GM12878 (cell line): ENCODE results near the gene LAMA2. TPM values are rescaled to one million over a fixed set of nuclear protein-coding genes. Genes with fewer than 3 reads are reported as not detected.

Experiments
- ATAC-seq: fragments of 200-7000 bp; cut with Tn5 transposase; 3 replicates; pipeline ENCODE4 v1.9.1; 2020; ENCODE audit warnings: mild to moderate bottlenecking, moderate library complexity
- BruUV-seq: library from RNA; stranded (reverse); fragments of 400-500 nt; replicated peaks from 2 replicates; lab custom pipeline; 2021; lab: Mats Ljungman, UMichigan
- CTCF ChIA-PET: fragments of 300-600 bp; sonication (Branson Sonifier 250); formaldehyde crosslinking; extraction: SDS; loops from one replicate; lab custom pipeline; 2021; ENCODE audit warnings: inconsistent platforms; lab: Yijun Ruan, JAX
- POLR2A ChIA-PET: fragments of 350-600 bp; formaldehyde crosslinking; extraction: SDS; loops from one replicate; lab custom pipeline; 2021; ENCODE audit warnings: inconsistent platforms; lab: Charles Lee
- RAD21 ChIA-PET: fragments of 300-600 bp; sonication (Branson Sonifier 250); formaldehyde crosslinking; loops from one replicate; lab custom pipeline; 2023; ENCODE audit warnings: antibody characterized with exemption; ENCODE audit not compliant: unreplicated experiment; lab: Charles Lee
- SMC1A ChIA-PET: fragments of 300-600 bp; sonication (Branson Sonifier 250); formaldehyde crosslinking; loops from one replicate; lab custom pipeline; 2023; ENCODE audit not compliant: unreplicated experiment, uncharacterized antibody; lab: Charles Lee
- DNase-seq: peaks from one replicate; pipeline ENCODE4 v3.0.0-alpha.2; 2011; ENCODE audit warnings: low read depth, low spot score
- FAIRE-seq: peaks from 3 replicates; lab custom pipeline; 2011; peaks lifted over from hg19 to GRCh38; lab: Jason Lieb, UNC
- H2AFZ ChIP-seq: 2 replicates; pipeline ENCODE4 v1.6.0; 2011; ENCODE audit warnings: low read depth, low read length, control low read depth; ENCODE audit not compliant: control insufficient read depth
- H3K27ac ChIP-seq: 2 replicates; pipeline ENCODE4 v1.5.1; 2011; ENCODE audit warnings: control low read depth; ENCODE audit not compliant: control insufficient read depth, insufficient read depth
- H3K27me3 ChIP-seq, 2 experiments: replicated peaks in 1 of 2; 2 replicates each; pipeline versions ENCODE4 v1.6.0 to v1.6.1; 2011; ENCODE audit warnings: low read length in 1 of 2; ENCODE audit not compliant: control insufficient read depth in 2 of 2, insufficient read depth in 2 of 2
- H3K36me3 ChIP-seq, 2 experiments: 2 replicates each; pipeline ENCODE4 v1.5.1; 2011; ENCODE audit warnings: low read length in 1 of 2; ENCODE audit not compliant: control insufficient read depth in 2 of 2, insufficient read depth in 2 of 2
- H3K4me1 ChIP-seq: 2 replicates; pipeline ENCODE4 v1.6.1; 2011; ENCODE audit warnings: mild to moderate bottlenecking, low read length, moderate library complexity, mixed read lengths; ENCODE audit not compliant: control insufficient read depth, insufficient read depth
- H3K4me2 ChIP-seq: 2 replicates; pipeline ENCODE4 v1.6.0; 2011; ENCODE audit warnings: control low read depth; ENCODE audit not compliant: control insufficient read depth, insufficient read depth
- H3K4me3 ChIP-seq: fragments of 200-600 bp; sonication (generic); 2 replicates; pipeline ENCODE4 v1.5.1; 2016
- H3K79me2 ChIP-seq: 2 replicates; pipeline ENCODE4 v1.6.0; 2011; ENCODE audit warnings: low read length; ENCODE audit not compliant: control insufficient read depth, insufficient read depth
- H3K9ac ChIP-seq: 2 replicates; pipeline ENCODE4 v1.8.0; 2011; ENCODE audit warnings: low read length, control low read depth, mixed read lengths; ENCODE audit not compliant: control insufficient read depth, insufficient read depth
- H3K9me3 ChIP-seq: replicated peaks from 3 replicates; pipeline ENCODE4 v1.5.1; 2011; ENCODE audit warnings: mild to moderate bottlenecking, low read length; ENCODE audit not compliant: control insufficient read depth, insufficient read depth
- H4K20me1 ChIP-seq: 2 replicates; pipeline ENCODE4 v1.6.0; 2011; ENCODE audit not compliant: control insufficient read depth, insufficient read depth
- ASH2L ChIP-seq: fragments of 300-600, 200-600 bp; sonication (generic); IDR thresholded peaks from 2 replicates; pipeline ENCODE4 v1.6.1; 2017; ENCODE audit warnings: low read depth, mild to moderate bottlenecking, borderline replicate concordance
- BHLHE40 ChIP-seq, 2 experiments: fragments of 450-650 bp in 1 of 2; IDR thresholded peaks; 2 replicates each; pipeline ENCODE4 v1.6.1; 2011 to 2017; ENCODE audit warnings: low read depth in 2 of 2, borderline replicate concordance in 1 of 2, improper control_type of control experiment in 1 of 2, low read length in 1 of 2, mild to moderate bottlenecking in 1 of 2
- EGR1 ChIP-seq, 2 experiments: IDR thresholded peaks; 1 replicate in 1 of 2; 2 replicates in 1 of 2; pipeline ENCODE4 v1.6.1; 2011 to 2012; ENCODE audit warnings: low read depth in 2 of 2, low read length in 2 of 2, borderline replicate concordance in 1 of 2, mild to moderate bottlenecking in 1 of 2, moderate library complexity in 1 of 2
- FOXK2 ChIP-seq: fragments of 450-650 bp; IDR thresholded peaks from 2 replicates; pipeline ENCODE4 v1.6.1; 2017; ENCODE audit warnings: mild to moderate bottlenecking, moderate library complexity
- FOXM1 ChIP-seq: IDR thresholded peaks from 2 replicates; pipeline ENCODE4 v1.6.1; 2012; ENCODE audit warnings: low read depth, mild to moderate bottlenecking, inconsistent platforms, low read length, moderate library complexity
- MEF2B ChIP-seq: fragments of 450-650 bp; IDR thresholded peaks from 2 replicates; pipeline ENCODE4 v1.6.1; 2018; ENCODE audit warnings: mild to moderate bottlenecking, moderate library complexity; ENCODE audit not compliant: partially characterized antibody, poor library complexity, severe bottlenecking
- MYC ChIP-seq: IDR thresholded peaks from 2 replicates; pipeline ENCODE4 v1.6.1; 2011; ENCODE audit warnings: mild to moderate bottlenecking, low read length, moderate library complexity, inconsistent platforms; ENCODE audit not compliant: insufficient read depth, insufficient replicate concordance, insufficient read length, severe bottlenecking
- POLR2A ChIP-seq: IDR thresholded peaks from 2 replicates; pipeline ENCODE4 v1.6.1; 2011; ENCODE audit warnings: low read depth, mild to moderate bottlenecking, low read length
- SIX5 ChIP-seq: IDR thresholded peaks from 2 replicates; pipeline ENCODE4 v1.6.1; 2011; ENCODE audit warnings: mild to moderate bottlenecking, low read depth, low read length, moderate library complexity; ENCODE audit not compliant: severe bottlenecking
- STAT3 ChIP-seq: IDR thresholded peaks from 2 replicates; pipeline ENCODE4 v1.6.1; 2011; ENCODE audit warnings: low read depth, low read length, improper control_type of control experiment
- WGBS: methylation state at CpG from one replicate; pipeline ENCODE4 v1.1.6; 2016; ENCODE audit warnings: low lambda C conversion rate; ENCODE audit not compliant: insufficient replicate concordance, insufficient coverage; ENCODE audit errors: missing lambda C conversion rate; 5-methylcytosine and 5-hydroxymethylcytosine counted together
- in situ Hi-C: fragments of 300-500 bp; cut with MboI; formaldehyde crosslinking; loops from 9 replicates; pipeline ENCODE4 v1.14.3; 2018; ENCODE audit warnings: mixed read lengths
- intact Hi-C: fragments of 100-400 bp; cut with micrococcal nuclease; formaldehyde crosslinking; loops from one replicate; pipeline ENCODE4 v1.14.2; 2022; ENCODE audit not compliant: unreplicated experiment
- polyA plus RNA-seq, 11 experiments: library from polyadenylated mRNA; depleted of rRNA in 4 of 11; unstranded in 6 of 11; stranded (reverse) in 5 of 11; fragments of >200 nt; fragmentation: Nextera tagmentation in 4 of 11; fragmentation: Illumina TruSeq in 1 of 11; extraction: Ambion mirVana in 4 of 11; extraction: Trizol in 1 of 11; gene quantifications; 1 replicate in 1 of 11; 2 replicates in 10 of 11; pipeline versions ENCODE4 v1.2.1 to v1.2.3, GENCODE V29; 2011 to 2016; ENCODE audit warnings: inconsistent platforms in 2 of 11, missing spikeins in 2 of 11, low read depth in 1 of 11
- total RNA-seq, 4 experiments: library from RNA; depleted of rRNA in 3 of 4; stranded (reverse); fragments of >200 nt in 3 of 4; fragmentation: Illumina TruSeq in 1 of 4; extraction: Trizol in 1 of 4; gene quantifications; 2 replicates each; pipeline versions ENCODE4 v1.2.1 to v1.2.3, GENCODE V29; 2013 to 2021
- TF ChIP-seq, protein P1 (sequence below): fragments of 450-650 bp; IDR thresholded peaks from 2 replicates; pipeline ENCODE4 v1.6.1; 2016; ENCODE audit warnings: mild to moderate bottlenecking
- TF ChIP-seq, protein P2 (sequence below): IDR thresholded peaks from 2 replicates; pipeline ENCODE4 v1.6.1; 2012; ENCODE audit warnings: improper control_type of control experiment, low read depth, low read length; ENCODE audit not compliant: insufficient replicate concordance

The LAMA2 gene
- total and polyA plus RNA-seq, 10 of the 15 experiments (the other 5 are each of a cell fraction or from before 2014, with no cell fraction given), result 0.04 to 2.0 (median 0.37) TPM; not detected in 1

DNA sequence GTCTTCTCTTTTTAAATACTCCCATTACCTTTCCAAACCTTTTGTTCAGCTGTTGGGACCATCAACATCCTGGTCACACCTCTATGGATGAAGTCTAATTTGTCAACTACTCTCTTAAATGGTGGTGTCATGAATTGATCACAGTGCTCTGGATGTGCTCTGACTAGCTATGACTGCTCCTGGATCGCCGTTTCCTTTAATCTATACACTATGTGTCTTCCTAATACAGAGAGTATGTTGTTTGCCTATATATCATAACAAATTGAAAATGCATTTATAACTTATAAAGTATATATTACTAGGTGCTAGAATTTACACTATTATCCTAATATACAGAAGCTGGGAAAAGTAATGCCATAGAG is 357.5 kb downstream of the LAMA2 start (continued):
- TF ChIP-seq, protein P1, sequence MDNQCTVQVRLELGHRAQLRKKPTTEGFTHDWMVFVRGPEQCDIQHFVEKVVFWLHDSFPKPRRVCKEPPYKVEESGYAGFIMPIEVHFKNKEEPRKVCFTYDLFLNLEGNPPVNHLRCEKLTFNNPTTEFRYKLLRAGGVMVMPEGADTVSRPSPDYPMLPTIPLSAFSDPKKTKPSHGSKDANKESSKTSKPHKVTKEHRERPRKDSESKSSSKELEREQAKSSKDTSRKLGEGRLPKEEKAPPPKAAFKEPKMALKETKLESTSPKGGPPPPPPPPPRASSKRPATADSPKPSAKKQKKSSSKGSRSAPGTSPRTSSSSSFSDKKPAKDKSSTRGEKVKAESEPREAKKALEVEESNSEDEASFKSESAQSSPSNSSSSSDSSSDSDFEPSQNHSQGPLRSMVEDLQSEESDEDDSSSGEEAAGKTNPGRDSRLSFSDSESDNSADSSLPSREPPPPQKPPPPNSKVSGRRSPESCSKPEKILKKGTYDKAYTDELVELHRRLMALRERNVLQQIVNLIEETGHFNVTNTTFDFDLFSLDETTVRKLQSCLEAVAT, result no peak
- TF ChIP-seq ASH2L (no peak), FOXK2 (no peak)

DNA sequence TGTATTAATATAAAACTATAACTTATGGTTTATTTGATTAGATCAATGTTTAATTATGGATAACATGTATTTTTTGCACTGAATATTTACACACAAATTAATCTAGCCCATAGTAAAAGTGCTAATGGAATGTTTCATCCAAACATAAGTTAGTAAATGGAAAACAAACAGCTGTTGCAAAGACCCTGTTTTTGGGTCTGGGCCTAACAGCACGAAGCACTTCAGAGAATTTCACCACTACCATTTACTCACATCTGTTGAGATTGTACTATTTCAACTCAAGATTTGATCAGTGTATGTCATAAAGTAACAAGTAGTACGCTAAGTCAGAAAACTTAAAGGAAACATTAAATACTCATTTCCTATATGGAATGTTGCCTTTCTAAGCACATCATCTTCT is 359.6 kb downstream of the LAMA2 start:
- ChIA-PET SMC1A (interaction anchor here (1.1 kb wide), 1 partner anchor 11 kb away, joined by 3 read pairs; no protein-coding TSS in a partner anchor), POLR2A (no interaction called here), RAD21 (no interaction called here), CTCF (interaction anchor here (1.1 kb wide), 1 partner anchor 8 kb away, joined by 3 read pairs; no protein-coding TSS in a partner anchor)
- H3K79me2 ChIP-seq, result no peaks in the 10 kb centered on the region
- 33% methylated on average over 2 of the region's 2 CpGs for WGBS
- H3K27ac ChIP-seq, result no peak overlapping the region
- no peak overlapping the region for H3K9ac ChIP-seq
- in situ Hi-C loops (loop anchor here (10.0 kb wide), 1 partner anchor 508 kb away; no protein-coding TSS in a partner anchor), intact Hi-C loops (no loop called here)
- no peaks in the 10 kb centered on the region for H3K36me3 ChIP-seq
- no peaks in the 10 kb centered on the region for H4K20me1 ChIP-seq
- no peak for DNase-seq
- H3K4me2 ChIP-seq, result no peak overlapping the region
- BruUV-seq, result no TSS peak
- no peaks in the 10 kb centered on the region for H3K9me3 ChIP-seq
- no peak for FAIRE-seq
- ATAC-seq, result no peak
- H3K4me1 ChIP-seq, result no peaks in the 10 kb centered on the region
- H2AFZ ChIP-seq, result no peak overlapping the region
- H3K27me3 ChIP-seq, result no peaks in the 10 kb centered on the region; a peak in 1 of 4 replicates
- no peak overlapping the region for H3K4me3 ChIP-seq
- TF ChIP-seq FOXM1 (no peak), BHLHE40 (IDR thresholded peaks at IDR 0.05; ENCODE audit: borderline replicate concordance in 1 of 2, low read depth in 2 of 2, low read length in 1 of 2) (no peak), EGR1 (IDR thresholded peaks at IDR 0.05; ENCODE audit: borderline replicate concordance in 1 of 2, low read depth in 2 of 2, low read length in 2 of 2) (no peak), STAT3 (no peak), MYC (no peak), SIX5 (no peak), MEF2B (no peak), POLR2A (no peak)
- TF ChIP-seq, protein P2, sequence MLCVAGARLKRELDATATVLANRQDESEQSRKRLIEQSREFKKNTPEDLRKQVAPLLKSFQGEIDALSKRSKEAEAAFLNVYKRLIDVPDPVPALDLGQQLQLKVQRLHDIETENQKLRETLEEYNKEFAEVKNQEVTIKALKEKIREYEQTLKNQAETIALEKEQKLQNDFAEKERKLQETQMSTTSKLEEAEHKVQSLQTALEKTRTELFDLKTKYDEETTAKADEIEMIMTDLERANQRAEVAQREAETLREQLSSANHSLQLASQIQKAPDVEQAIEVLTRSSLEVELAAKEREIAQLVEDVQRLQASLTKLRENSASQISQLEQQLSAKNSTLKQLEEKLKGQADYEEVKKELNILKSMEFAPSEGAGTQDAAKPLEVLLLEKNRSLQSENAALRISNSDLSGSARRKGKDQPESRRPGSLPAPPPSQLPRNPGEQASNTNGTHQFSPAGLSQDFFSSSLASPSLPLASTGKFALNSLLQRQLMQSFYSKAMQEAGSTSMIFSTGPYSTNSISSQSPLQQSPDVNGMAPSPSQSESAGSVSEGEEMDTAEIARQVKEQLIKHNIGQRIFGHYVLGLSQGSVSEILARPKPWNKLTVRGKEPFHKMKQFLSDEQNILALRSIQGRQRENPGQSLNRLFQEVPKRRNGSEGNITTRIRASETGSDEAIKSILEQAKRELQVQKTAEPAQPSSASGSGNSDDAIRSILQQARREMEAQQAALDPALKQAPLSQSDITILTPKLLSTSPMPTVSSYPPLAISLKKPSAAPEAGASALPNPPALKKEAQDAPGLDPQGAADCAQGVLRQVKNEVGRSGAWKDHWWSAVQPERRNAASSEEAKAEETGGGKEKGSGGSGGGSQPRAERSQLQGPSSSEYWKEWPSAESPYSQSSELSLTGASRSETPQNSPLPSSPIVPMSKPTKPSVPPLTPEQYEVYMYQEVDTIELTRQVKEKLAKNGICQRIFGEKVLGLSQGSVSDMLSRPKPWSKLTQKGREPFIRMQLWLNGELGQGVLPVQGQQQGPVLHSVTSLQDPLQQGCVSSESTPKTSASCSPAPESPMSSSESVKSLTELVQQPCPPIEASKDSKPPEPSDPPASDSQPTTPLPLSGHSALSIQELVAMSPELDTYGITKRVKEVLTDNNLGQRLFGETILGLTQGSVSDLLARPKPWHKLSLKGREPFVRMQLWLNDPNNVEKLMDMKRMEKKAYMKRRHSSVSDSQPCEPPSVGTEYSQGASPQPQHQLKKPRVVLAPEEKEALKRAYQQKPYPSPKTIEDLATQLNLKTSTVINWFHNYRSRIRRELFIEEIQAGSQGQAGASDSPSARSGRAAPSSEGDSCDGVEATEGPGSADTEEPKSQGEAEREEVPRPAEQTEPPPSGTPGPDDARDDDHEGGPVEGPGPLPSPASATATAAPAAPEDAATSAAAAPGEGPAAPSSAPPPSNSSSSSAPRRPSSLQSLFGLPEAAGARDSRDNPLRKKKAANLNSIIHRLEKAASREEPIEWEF, result no peak
